ENCODE measurements around the gene TBCD.

Gene TBCD

DNA sequence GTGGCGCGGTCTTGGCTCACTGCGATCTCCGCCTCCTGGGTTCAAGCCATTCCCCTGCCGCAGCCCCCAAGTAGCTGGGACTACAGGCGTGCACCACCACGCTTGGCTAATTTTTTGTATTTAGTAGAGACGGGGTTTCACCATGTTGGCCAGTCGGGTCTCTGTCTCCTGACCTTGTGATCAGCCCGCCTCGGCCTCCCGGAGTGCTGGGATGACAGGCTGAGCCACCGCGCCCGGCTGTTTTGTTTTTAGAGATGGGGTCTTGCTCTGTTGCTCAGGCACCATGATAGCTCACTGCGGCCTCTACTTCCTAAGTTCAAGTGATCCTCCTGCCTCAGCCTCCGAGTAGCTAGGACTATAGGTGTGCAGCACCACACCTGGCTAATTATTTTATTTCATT, 60.7 kb downstream of the TBCD start:
- DNase-seq = no peak

GRCh38 chr17:82813299-82814051, 61.6 kb downstream of the TBCD start:
- no peak for DNase-seq

- no peak for DNase-seq
Measured at GRCh38 chr17:82814834-82815233, 63.0 kb downstream of the TBCD start.

GRCh38 chr17:82815354-82815753, 63.5 kb downstream of the TBCD start:
- no peak for DNase-seq

DNA sequence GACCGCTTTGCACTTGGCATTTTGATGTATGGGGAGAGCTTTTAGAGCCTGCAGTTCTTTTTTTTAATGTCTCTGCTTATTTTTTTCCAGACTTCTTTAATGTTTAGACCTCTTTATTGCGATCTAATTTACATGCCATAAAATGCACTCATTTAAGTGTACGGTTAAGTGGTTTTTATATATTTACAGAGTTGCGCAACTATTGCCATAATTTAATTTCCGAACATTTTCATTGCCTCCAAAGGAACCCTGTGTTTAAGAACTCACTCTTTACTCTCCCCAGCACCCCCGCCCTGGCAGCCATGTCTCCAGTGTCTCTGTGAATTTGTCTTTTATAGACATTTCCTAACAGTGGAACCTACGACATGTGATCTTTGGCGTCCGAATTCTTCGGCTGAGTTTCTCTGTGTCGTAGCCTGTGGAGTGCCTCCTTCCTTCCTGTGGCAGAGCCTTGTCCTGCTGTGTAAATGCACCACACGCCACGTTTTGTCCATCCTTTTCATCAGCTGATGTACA, 64.0 kb downstream of the TBCD start:
- no peak for DNase-seq

- no peak for DNase-seq
Measured at GRCh38 chr17:82816358-82816757, 64.5 kb downstream of the TBCD start.

GRCh38 chr17:82817947-82818346, 66.1 kb downstream of the TBCD start:
- DNase-seq = no peak

GRCh38 chr17:82820278-82821251, 68.7 kb downstream of the TBCD start:
- no peak for DNase-seq

GRCh38 chr17:82821554-82821953, 69.7 kb downstream of the TBCD start:
- DNase-seq = no peak

DNA sequence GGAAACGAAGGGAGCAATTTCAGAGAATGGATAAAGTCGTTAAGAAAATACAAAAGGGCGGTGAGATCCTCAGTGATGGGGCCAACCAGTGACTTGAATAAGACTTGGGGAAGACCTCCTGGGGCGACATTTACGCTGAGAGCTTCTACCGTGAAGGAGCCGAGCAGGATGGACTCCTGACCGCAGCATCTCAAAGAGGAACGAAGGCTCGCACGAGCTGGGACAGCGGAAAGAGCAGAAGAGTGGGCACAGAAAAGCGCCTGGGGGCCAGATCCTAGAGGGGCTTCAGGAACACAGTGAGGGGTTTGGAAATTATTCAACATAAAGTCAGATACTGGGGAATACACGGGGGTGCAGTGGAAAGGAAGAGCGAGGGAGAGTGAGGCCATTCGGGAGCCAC, 70.4 kb downstream of the TBCD start:
- no peak for DNase-seq

GRCh38 chr17:82823004-82823403, 71.1 kb downstream of the TBCD start:
- no peak for DNase-seq

- no peak for DNase-seq
Measured at GRCh38 chr17:82825540-82826124, 73.8 kb downstream of the TBCD start.

DNA sequence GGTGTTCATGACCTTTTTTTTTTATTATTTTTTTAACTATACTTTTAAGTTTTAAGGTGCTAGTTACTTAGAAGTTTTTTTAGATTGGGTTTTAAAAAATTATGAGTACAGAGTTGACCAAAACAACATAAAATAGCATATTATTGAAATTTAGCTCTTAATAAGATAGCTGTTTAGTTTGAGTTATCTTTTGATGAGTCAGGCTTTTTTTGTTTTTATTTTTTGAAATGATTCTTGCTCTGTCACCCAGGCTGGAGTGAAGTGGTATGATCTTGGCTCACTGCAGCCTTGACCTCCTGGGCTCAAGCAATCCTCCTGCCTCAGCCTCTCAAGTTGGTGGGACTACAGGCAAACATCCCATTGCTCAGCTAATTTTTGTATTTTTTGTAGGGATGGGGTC, 74.3 kb downstream of the TBCD start:
- DNase-seq = no peak

- DNase-seq = no peak
Measured at GRCh38 chr17:82826956-82827355, 75.1 kb downstream of the TBCD start.

- no peak for DNase-seq
Measured at GRCh38 chr17:82828875-82829487, 77.1 kb downstream of the TBCD start.

- DNase-seq = no peak
Measured at GRCh38 chr17:82830249-82830661, 78.4 kb downstream of the TBCD start.

GRCh38 chr17:82831041-82831817, 79.4 kb downstream of the TBCD start:
- no peak for DNase-seq

- no peak for DNase-seq
Measured at GRCh38 chr17:82831818-82832200, 79.9 kb downstream of the TBCD start.

- DNase-seq = no peak
Measured at GRCh38 chr17:82832411-82832810, 80.5 kb downstream of the TBCD start.

DNA sequence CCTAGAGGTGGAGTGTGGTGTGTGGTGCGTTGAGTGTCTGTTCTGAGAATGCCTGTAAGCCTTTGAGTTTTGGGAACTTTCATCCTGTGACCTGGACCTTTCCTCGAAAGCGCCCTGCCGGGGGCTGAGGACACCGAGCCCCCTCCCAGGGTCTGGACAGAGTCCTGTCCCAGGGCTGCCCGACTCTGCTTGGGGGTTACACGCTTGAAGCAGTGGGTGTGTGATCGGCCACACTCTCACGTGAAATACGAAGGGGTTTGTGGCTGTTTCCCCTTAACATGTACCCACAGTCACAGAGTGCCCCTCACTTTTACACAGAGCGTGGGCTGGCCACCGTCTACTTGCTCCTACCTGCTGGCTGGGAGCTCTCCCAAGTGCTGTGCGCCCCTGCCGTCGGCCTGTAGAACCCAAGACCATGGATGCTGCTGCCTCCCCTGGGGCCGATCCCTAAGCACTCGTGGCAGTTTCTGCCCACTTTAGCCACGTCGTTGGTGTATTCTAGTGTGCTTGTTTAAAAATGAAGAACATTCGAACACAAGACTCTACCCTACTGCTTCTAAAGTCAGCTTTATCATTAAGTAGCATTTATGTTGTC, 81.1 kb downstream of the TBCD start:
- no peak for DNase-seq

DNA sequence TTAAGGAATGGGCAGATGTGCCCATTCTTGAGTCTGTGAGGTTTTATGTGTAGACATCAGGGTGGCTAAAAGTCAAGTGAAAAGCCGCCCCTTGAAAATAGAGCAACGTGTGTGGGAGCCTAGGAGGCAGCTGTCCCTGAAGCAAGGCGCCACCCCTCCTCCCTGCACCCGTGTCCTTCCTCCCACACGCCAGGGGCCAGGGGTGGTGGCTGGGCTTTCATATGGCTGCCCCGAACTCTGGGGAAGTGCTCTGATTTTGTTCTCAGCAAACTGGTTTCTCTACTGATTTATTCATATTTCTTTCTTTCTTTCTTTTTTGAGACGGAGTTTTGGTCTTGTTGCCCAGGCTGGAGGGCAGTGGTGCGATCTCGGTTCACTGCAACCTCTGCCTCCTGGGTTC, 83.3 kb downstream of the TBCD start:
- no peak for DNase-seq
